Measurements from ENCODE around the gene ZNRF3. TPM values are rescaled to one million over a fixed set of nuclear protein-coding genes. Genes with fewer than 3 reads are reported as not detected.
A peak's percentile ranks its signal among the peaks of the same experiment; 100 is the strongest.
"Not testable (repeated sequence)": the region's sequence is repeated elsewhere in the genome, so short reads cannot be mapped to it uniquely, and the experiment has no call there.

The ZNRF3 gene
- total RNA-seq, 2 donors from 2014 or later, result 7.9 to 11.5 TPM

- Histone ChIP-seq H3K4me3 (no peak overlapping the region), H3K36me3 (no peaks in the 10 kb centered on the region), H3K27ac (peak overlapping the region; percentile 65 to 72), H3K9me3 (no peaks in the 10 kb centered on the region), H3K4me1 (peaks cover 0 to 59% of the 10 kb centered on the region in 2 donors), H3K27me3 (no peaks in the 10 kb centered on the region)
- no peak for TF ChIP-seq CTCF (IDR thresholded peaks at IDR 0.05)
- no peak for DNase-seq (ENCODE audit: low spot score)
Observed at GRCh38 chr22:28905256-28905832, 22.0 kb downstream of the ZNRF3 start.

- no peaks in the 10 kb centered on the region for H3K9me3 ChIP-seq
- H3K36me3 ChIP-seq, result no peaks in the 10 kb centered on the region
- no peaks in the 10 kb centered on the region for H3K27me3 ChIP-seq
- H3K27ac ChIP-seq, result no peak overlapping the region
- no peak for DNase-seq (ENCODE audit: low spot score)
- no peak overlapping the region for H3K4me3 ChIP-seq
- H3K4me1 ChIP-seq, result peaks cover 0 to 63% of the 10 kb centered on the region in 2 donors
- no peak for TF ChIP-seq CTCF (IDR thresholded peaks at IDR 0.05)
Observed at GRCh38 chr22:28906312-28906711, 22.9 kb downstream of the ZNRF3 start.

- H3K4me3 ChIP-seq, result no peak overlapping the region
- no peaks in the 10 kb centered on the region for H3K36me3 ChIP-seq
- no peak for TF ChIP-seq CTCF (IDR thresholded peaks at IDR 0.05)
- no peaks in the 10 kb centered on the region for H3K27me3 ChIP-seq
- no peak overlapping the region for H3K27ac ChIP-seq
- H3K9me3 ChIP-seq, result no peaks in the 10 kb centered on the region
- peaks cover 0 to 75% of the 10 kb centered on the region in 2 donors for H3K4me1 ChIP-seq
- no peak for DNase-seq (ENCODE audit: low spot score)
Observed at GRCh38 chr22:28907311-28908008, 24.1 kb downstream of the ZNRF3 start.

GRCh38 chr22:28908810-28909209 is 25.4 kb downstream of the ZNRF3 start:
- not testable (repeated sequence) for DNase-seq (ENCODE audit: low spot score); H3K27ac ChIP-seq; H3K9me3 ChIP-seq; H3K27me3 ChIP-seq; H3K4me3 ChIP-seq; H3K36me3 ChIP-seq
- H3K4me1 ChIP-seq, result peaks cover 0 to 65% of the 10 kb centered on the region in 2 donors

- no peaks in the 10 kb centered on the region for H3K36me3 ChIP-seq
- H3K4me1 ChIP-seq, result peaks cover 0 to 59% of the 10 kb centered on the region in 2 donors
- TF ChIP-seq CTCF (IDR thresholded peaks at IDR 0.05), result no peak
- no peaks in the 10 kb centered on the region for H3K27me3 ChIP-seq
- H3K27ac ChIP-seq, result no peak overlapping the region
- DNase-seq (ENCODE audit: low spot score), result no peak
- H3K9me3 ChIP-seq, result no peaks in the 10 kb centered on the region
- no peak overlapping the region for H3K4me3 ChIP-seq
Observed at GRCh38 chr22:28909375-28909774, 26.0 kb downstream of the ZNRF3 start.

- DNase-seq (ENCODE audit: low spot score), result no peak
- peak overlapping the region; percentile 57 to 82 for H3K27ac ChIP-seq
- H3K4me1 ChIP-seq, result peaks cover 0 to 46% of the 10 kb centered on the region in 2 donors
- H3K27me3 ChIP-seq, result no peaks in the 10 kb centered on the region
- no peaks in the 10 kb centered on the region for H3K36me3 ChIP-seq
- no peak for TF ChIP-seq CTCF (IDR thresholded peaks at IDR 0.05)
- H3K9me3 ChIP-seq, result no peaks in the 10 kb centered on the region
- H3K4me3 ChIP-seq, result no peak overlapping the region
Observed at GRCh38 chr22:28910569-28911303, 27.4 kb downstream of the ZNRF3 start.

Data from right atrium auricular region (tissue), 2 donors.